WTC11 (cell line): ENCODE measurements around the gene ANXA2. TPM values are rescaled to one million over a fixed set of nuclear protein-coding genes. Genes with fewer than 3 reads are reported as not detected.
"Not testable (repeated sequence)": the region's sequence is repeated elsewhere in the genome, so short reads cannot be mapped to it uniquely, and the experiment has no call there.

Experiments
- ATAC-seq: fragments of 200-7000 bp; cut with Tn5 transposase; 2 replicates; pipeline ENCODE4 v1.10.0; 2021; ENCODE audit warnings: mild to moderate bottlenecking, moderate library complexity
- CTCF ChIA-PET: fragments of 300-600 bp; sonication (Branson Sonifier 250); formaldehyde crosslinking; loops from one replicate; lab custom pipeline; 2021; ENCODE audit warnings: antibody characterized with exemption; lab: Charles Lee
- POLR2A ChIA-PET: fragments of 350-600 bp; sonication (Branson Sonifier 250); formaldehyde crosslinking; loops from one replicate; lab custom pipeline; 2021; ENCODE audit warnings: antibody characterized with exemption; lab: Charles Lee
- DNase-seq: peaks from one replicate; pipeline ENCODE4 v3.0.0; 2021; ENCODE audit warnings: low spot score
- H3K27ac Mint-ChIP-seq: 2 replicates; pipeline ENCODE4 v1.8.0; 2021; ENCODE audit warnings: mixed read lengths
- H3K27me3 Mint-ChIP-seq: 2 replicates; pipeline ENCODE4 v1.8.0; 2021; ENCODE audit warnings: low read depth, mild to moderate bottlenecking, moderate library complexity, mixed read lengths
- H3K36me3 Mint-ChIP-seq: 2 replicates; pipeline ENCODE4 v1.8.0; 2021; ENCODE audit warnings: mixed read lengths
- H3K4me1 Mint-ChIP-seq: 2 replicates; pipeline ENCODE4 v1.8.0; 2022; ENCODE audit warnings: mixed read lengths
- H3K4me3 Mint-ChIP-seq: 2 replicates; pipeline ENCODE4 v1.8.0; 2021; ENCODE audit warnings: mild to moderate bottlenecking, moderate library complexity, mixed read lengths
- H3K9me3 Mint-ChIP-seq: 2 replicates; pipeline ENCODE4 v1.8.0; 2021; ENCODE audit warnings: mixed read lengths
- ATF1 ChIP-seq: sonication (generic); formaldehyde crosslinking; IDR thresholded peaks from 2 replicates; pipeline ENCODE4 v1.8.1; 2023; ENCODE audit warnings: mild to moderate bottlenecking, moderate library complexity, missing genetic modification reagents
- CBFB ChIP-seq: sonication (generic); formaldehyde crosslinking; IDR thresholded peaks from 2 replicates; pipeline ENCODE4 v1.8.1; 2022; ENCODE audit warnings: mild to moderate bottlenecking, low read depth, missing genetic modification reagents
- EMX1 ChIP-seq: fragments of 250-450 bp; sonication (Bioruptor Pico); IDR thresholded peaks from 2 replicates; pipeline ENCODE4 v1.8.0; 2021; ENCODE audit warnings: mild to moderate bottlenecking
- FOXJ3 ChIP-seq: sonication (generic); formaldehyde crosslinking; IDR thresholded peaks from 2 replicates; pipeline ENCODE4 v1.9.0; 2021; ENCODE audit warnings: missing genetic modification reagents, mild to moderate bottlenecking, borderline replicate concordance
- FOXK1 ChIP-seq: sonication (generic); formaldehyde crosslinking; IDR thresholded peaks from 2 replicates; pipeline ENCODE4 v1.8.0; 2022; ENCODE audit warnings: mild to moderate bottlenecking, moderate library complexity, missing genetic modification reagents
- GRHL2 ChIP-seq: fragments of 250-450 bp; sonication (Bioruptor Pico); IDR thresholded peaks from 2 replicates; pipeline ENCODE4 v1.8.0; 2022; ENCODE audit warnings: mild to moderate bottlenecking, moderate library complexity; ENCODE audit not compliant: insufficient replicate concordance, severe bottlenecking
- JAZF1 ChIP-seq: fragments of 250-450 bp; sonication (Bioruptor Pico); IDR thresholded peaks from 2 replicates; pipeline ENCODE4 v1.9.0; 2021; ENCODE audit warnings: moderate library complexity, mild to moderate bottlenecking, inconsistent platforms
- NFYB ChIP-seq: sonication (generic); formaldehyde crosslinking; conservative IDR thresholded peaks from 2 replicates; pipeline ENCODE4 v1.8.0; 2022; ENCODE audit warnings: low read depth, missing genetic modification reagents
- NR1H2 ChIP-seq: sonication (generic); formaldehyde crosslinking; IDR thresholded peaks from 2 replicates; pipeline ENCODE4 v1.9.0; 2021; ENCODE audit warnings: mild to moderate bottlenecking, moderate library complexity, missing genetic modification reagents
- SMAD4 ChIP-seq: sonication (generic); formaldehyde crosslinking; IDR thresholded peaks from 2 replicates; pipeline ENCODE4 v1.8.0; 2022; ENCODE audit warnings: mild to moderate bottlenecking, missing genetic modification reagents
- ZNF138 ChIP-seq: sonication (generic); formaldehyde crosslinking; conservative IDR thresholded peaks from 2 replicates; pipeline ENCODE4 v1.8.1; 2022; ENCODE audit warnings: mild to moderate bottlenecking, moderate library complexity, missing genetic modification reagents
- ZNF232 ChIP-seq: sonication (generic); formaldehyde crosslinking; IDR thresholded peaks from 2 replicates; pipeline ENCODE4 v1.8.0; 2022; ENCODE audit warnings: mild to moderate bottlenecking, missing genetic modification reagents
- total RNA-seq: library from RNA; stranded (reverse); gene quantifications from 3 replicates; pipeline ENCODE4 v1.2.3, GENCODE V29; 2021
- TF ChIP-seq, protein P1 (sequence below): sonication (generic); formaldehyde crosslinking; IDR thresholded peaks from 2 replicates; pipeline ENCODE4 v1.8.1; 2022; ENCODE audit warnings: missing genetic modification reagents, borderline replicate concordance
- TF ChIP-seq, protein P2 (sequence below): sonication (generic); formaldehyde crosslinking; IDR thresholded peaks from 2 replicates; pipeline ENCODE4 v1.8.0; 2022; ENCODE audit warnings: missing genetic modification reagents
- TF ChIP-seq, protein P3 (sequence below): fragments of 250-450 bp; sonication (Bioruptor Pico); IDR thresholded peaks from 2 replicates; pipeline ENCODE4 v1.9.0; 2021; ENCODE audit warnings: moderate library complexity, mild to moderate bottlenecking, inconsistent platforms, borderline replicate concordance
- TF ChIP-seq, protein P4 (sequence below): sonication (generic); formaldehyde crosslinking; IDR thresholded peaks from 2 replicates; pipeline ENCODE4 v1.8.0; 2023; ENCODE audit warnings: mild to moderate bottlenecking, missing genetic modification reagents
- TF ChIP-seq, protein P5 (sequence below): sonication (generic); formaldehyde crosslinking; IDR thresholded peaks from 2 replicates; pipeline ENCODE4 v1.8.1; 2023; ENCODE audit warnings: mild to moderate bottlenecking, missing genetic modification reagents

ANXA2 gene
- total RNA-seq, 1 experiment from 2014 or later, result 152 TPM

DNA sequence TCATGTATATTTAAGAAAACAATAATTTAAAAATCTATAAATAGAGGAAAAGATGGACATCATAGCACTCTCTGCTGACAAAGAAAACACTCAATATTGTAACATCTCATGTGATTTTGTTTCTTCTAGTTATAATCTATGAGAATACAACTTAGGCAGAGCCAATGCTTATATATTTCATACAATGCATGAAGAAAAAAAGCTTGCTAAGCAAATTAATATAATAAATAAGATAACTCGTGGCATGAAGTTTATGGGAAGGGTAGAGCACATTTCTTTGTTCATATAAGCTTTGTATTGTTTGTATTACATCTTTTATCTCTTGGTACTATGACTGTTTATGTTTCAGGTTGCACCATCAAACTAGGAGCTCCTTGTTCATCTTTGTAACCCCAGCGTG, 7.6 kb upstream of the ANXA2 start:
- Mint-ChIP-seq H3K9me3 (no peaks in the 10 kb centered on the region), H3K4me1 (peaks cover 12% of the 10 kb centered on the region)
- POLR2A ChIA-PET, result no interaction called here
- TF ChIP-seq NR1H2 (no peak), ZNF138 (no peak), CBFB (CRISPR knock-in tag) (no peak), ZNF232 (no peak)
- TF ChIP-seq, protein P1, sequence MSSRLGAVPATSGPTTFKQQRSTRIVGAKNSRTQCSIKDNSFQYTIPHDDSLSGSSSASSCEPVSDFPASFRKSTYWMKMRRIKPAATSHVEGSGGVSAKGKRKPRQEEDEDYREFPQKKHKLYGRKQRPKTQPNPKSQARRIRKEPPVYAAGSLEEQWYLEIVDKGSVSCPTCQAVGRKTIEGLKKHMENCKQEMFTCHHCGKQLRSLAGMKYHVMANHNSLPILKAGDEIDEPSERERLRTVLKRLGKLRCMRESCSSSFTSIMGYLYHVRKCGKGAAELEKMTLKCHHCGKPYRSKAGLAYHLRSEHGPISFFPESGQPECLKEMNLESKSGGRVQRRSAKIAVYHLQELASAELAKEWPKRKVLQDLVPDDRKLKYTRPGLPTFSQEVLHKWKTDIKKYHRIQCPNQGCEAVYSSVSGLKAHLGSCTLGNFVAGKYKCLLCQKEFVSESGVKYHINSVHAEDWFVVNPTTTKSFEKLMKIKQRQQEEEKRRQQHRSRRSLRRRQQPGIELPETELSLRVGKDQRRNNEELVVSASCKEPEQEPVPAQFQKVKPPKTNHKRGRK, result no peak
- TF ChIP-seq, all 79 proteins: peak for 0
- Mint-ChIP-seq H3K27me3 (no peaks in the 10 kb centered on the region), H3K36me3 (no peaks in the 10 kb centered on the region), H3K4me3 (no peak overlapping the region), H3K27ac (no peak overlapping the region)
- DNase-seq (no peak), ATAC-seq (no peak)
- CTCF ChIA-PET, result no interaction called here

DNA sequence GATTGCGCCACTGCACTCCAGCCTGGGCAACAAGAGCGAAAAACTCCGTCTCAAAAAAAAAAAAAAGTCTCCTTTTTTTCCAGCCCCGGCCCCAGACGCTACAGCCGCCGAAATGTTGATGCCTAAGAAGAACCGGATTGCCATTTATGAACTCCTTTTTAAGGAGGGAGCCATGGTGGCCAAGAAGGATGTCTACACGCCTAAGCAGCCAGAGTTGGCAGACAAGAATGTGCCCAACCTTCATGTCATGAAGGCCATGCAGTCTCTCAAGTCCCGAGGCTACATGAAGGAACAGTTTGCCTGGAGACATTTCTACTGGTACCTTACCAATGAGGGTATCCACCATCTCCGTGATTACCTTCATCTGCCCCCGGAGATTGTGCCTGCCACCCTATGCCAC, 6.6 kb upstream of the ANXA2 start:
- H3K36me3 Mint-ChIP-seq, H3K9me3 Mint-ChIP-seq, H3K27ac Mint-ChIP-seq, CTCF ChIA-PET, POLR2A ChIA-PET, H3K27me3 Mint-ChIP-seq, ATAC-seq, DNase-seq, H3K4me3 Mint-ChIP-seq: not testable (repeated sequence)
- peaks cover 21% of the 10 kb centered on the region for H3K4me1 Mint-ChIP-seq

DNA sequence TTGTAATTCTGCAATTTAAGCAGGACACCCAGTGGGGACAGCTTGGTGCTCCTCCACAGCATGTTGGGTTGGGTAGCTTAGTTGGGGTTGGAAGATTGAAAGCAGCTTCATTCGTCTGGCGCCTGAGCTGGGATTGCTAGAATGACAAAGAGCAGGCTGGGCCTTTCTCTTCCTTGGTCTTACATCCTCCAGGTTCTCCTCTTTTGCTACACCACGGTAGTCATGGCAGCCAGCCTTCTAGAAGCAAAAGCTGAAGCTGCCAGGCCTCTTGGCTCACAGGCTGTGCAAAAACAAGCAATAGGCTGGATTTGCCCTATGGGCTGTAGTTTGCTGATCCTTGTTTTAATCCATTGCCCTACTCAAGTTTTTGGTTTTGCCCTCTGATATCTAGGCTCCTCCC, 3.2 kb upstream of the ANXA2 start:
- TF ChIP-seq, protein P2, sequence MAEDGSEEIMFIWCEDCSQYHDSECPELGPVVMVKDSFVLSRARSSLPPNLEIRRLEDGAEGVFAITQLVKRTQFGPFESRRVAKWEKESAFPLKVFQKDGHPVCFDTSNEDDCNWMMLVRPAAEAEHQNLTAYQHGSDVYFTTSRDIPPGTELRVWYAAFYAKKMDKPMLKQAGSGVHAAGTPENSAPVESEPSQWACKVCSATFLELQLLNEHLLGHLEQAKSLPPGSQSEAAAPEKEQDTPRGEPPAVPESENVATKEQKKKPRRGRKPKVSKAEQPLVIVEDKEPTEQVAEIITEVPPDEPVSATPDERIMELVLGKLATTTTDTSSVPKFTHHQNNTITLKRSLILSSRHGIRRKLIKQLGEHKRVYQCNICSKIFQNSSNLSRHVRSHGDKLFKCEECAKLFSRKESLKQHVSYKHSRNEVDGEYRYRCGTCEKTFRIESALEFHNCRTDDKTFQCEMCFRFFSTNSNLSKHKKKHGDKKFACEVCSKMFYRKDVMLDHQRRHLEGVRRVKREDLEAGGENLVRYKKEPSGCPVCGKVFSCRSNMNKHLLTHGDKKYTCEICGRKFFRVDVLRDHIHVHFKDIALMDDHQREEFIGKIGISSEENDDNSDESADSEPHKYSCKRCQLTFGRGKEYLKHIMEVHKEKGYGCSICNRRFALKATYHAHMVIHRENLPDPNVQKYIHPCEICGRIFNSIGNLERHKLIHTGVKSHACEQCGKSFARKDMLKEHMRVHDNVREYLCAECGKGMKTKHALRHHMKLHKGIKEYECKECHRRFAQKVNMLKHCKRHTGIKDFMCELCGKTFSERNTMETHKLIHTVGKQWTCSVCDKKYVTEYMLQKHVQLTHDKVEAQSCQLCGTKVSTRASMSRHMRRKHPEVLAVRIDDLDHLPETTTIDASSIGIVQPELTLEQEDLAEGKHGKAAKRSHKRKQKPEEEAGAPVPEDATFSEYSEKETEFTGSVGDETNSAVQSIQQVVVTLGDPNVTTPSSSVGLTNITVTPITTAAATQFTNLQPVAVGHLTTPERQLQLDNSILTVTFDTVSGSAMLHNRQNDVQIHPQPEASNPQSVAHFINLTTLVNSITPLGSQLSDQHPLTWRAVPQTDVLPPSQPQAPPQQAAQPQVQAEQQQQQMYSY (CRISPR knock-in tag), result no peak
- TF ChIP-seq, protein P3, sequence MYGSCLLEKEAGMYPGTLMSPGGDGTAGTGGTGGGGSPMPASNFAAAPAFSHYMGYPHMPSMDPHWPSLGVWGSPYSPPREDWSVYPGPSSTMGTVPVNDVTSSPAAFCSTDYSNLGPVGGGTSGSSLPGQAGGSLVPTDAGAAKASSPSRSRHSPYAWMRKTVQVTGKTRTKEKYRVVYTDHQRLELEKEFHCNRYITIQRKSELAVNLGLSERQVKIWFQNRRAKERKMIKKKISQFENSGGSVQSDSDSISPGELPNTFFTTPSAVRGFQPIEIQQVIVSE (CRISPR knock-in tag), result no peak
- no peak for TF ChIP-seq SMAD4 (CRISPR knock-in tag)
- TF ChIP-seq EMX1, result no peak
- TF ChIP-seq, protein P4, sequence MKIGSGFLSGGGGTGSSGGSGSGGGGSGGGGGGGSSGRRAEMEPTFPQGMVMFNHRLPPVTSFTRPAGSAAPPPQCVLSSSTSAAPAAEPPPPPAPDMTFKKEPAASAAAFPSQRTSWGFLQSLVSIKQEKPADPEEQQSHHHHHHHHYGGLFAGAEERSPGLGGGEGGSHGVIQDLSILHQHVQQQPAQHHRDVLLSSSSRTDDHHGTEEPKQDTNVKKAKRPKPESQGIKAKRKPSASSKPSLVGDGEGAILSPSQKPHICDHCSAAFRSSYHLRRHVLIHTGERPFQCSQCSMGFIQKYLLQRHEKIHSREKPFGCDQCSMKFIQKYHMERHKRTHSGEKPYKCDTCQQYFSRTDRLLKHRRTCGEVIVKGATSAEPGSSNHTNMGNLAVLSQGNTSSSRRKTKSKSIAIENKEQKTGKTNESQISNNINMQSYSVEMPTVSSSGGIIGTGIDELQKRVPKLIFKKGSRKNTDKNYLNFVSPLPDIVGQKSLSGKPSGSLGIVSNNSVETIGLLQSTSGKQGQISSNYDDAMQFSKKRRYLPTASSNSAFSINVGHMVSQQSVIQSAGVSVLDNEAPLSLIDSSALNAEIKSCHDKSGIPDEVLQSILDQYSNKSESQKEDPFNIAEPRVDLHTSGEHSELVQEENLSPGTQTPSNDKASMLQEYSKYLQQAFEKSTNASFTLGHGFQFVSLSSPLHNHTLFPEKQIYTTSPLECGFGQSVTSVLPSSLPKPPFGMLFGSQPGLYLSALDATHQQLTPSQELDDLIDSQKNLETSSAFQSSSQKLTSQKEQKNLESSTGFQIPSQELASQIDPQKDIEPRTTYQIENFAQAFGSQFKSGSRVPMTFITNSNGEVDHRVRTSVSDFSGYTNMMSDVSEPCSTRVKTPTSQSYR (CRISPR knock-in tag), result no peak
- no peak for TF ChIP-seq NR1H2
- TF ChIP-seq ATF1 (CRISPR knock-in tag), result no peak
- no peak for TF ChIP-seq FOXJ3 (CRISPR knock-in tag)
- no peak for TF ChIP-seq GRHL2 (CRISPR knock-in tag)
- TF ChIP-seq JAZF1 (CRISPR knock-in tag), result no peak
- TF ChIP-seq NFYB (CRISPR knock-in tag), result no peak
- TF ChIP-seq FOXK1 (CRISPR knock-in tag), result no peak
- TF ChIP-seq, protein P5, sequence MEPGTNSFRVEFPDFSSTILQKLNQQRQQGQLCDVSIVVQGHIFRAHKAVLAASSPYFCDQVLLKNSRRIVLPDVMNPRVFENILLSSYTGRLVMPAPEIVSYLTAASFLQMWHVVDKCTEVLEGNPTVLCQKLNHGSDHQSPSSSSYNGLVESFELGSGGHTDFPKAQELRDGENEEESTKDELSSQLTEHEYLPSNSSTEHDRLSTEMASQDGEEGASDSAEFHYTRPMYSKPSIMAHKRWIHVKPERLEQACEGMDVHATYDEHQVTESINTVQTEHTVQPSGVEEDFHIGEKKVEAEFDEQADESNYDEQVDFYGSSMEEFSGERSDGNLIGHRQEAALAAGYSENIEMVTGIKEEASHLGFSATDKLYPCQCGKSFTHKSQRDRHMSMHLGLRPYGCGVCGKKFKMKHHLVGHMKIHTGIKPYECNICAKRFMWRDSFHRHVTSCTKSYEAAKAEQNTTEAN, result no peak
- DNase-seq (no peak), ATAC-seq (no peak)
- ChIA-PET CTCF (interaction anchor here (0.9 to 2.3 kb wide), 2 partner anchors 12 to 41 kb away, joined by 3 to 8 read pairs; no protein-coding TSS in a partner anchor), POLR2A (no interaction called here)
- peaks cover 17% of the 10 kb centered on the region for H3K27me3 Mint-ChIP-seq
- no peaks in the 10 kb centered on the region for H3K36me3 Mint-ChIP-seq
- no peaks in the 10 kb centered on the region for H3K9me3 Mint-ChIP-seq
- no peak overlapping the region for H3K27ac Mint-ChIP-seq
- H3K4me1 Mint-ChIP-seq, result peaks cover 37% of the 10 kb centered on the region
- H3K4me3 Mint-ChIP-seq, result no peak overlapping the region
